H1 (cell line): ENCODE data around the gene PCNX1.

Source experiments
- CTCF ChIP-seq, 3 experiments: IDR thresholded peaks; 1 replicate in 2 of 3; 2 replicates in 1 of 3; pipeline versions ENCODE4 v1.5.1 to v1.6.1; 2011; ENCODE audit warnings: low read length in 3 of 3, mild to moderate bottlenecking in 3 of 3, inconsistent platforms in 2 of 3, low read depth in 1 of 3, moderate library complexity in 1 of 3; ENCODE audit not compliant: insufficient read depth in 1 of 3; ENCODE audit errors: control extremely low read depth in 1 of 3
- POLR2A ChIP-seq, 2 experiments: IDR thresholded peaks; 1 replicate in 1 of 2; 2 replicates in 1 of 2; pipeline ENCODE4 v1.6.1; 2011; ENCODE audit warnings: low read depth in 2 of 2, low read length in 2 of 2, mild to moderate bottlenecking in 2 of 2; ENCODE audit errors: control extremely low read depth in 1 of 2
- POLR2AphosphoS5 ChIP-seq: IDR thresholded peaks from 2 replicates; pipeline ENCODE4 v1.6.1; 2011; ENCODE audit warnings: low read depth, low read length
- RFX5 ChIP-seq: IDR thresholded peaks from 2 replicates; pipeline ENCODE4 v1.6.1; 2011; ENCODE audit warnings: low read depth, low read length, improper control_type of control experiment, borderline replicate concordance
- SIRT6 ChIP-seq: IDR thresholded peaks from one replicate; pipeline ENCODE4 v1.7.1; 2012; ENCODE audit warnings: low read length, inconsistent platforms
- SP4 ChIP-seq: IDR thresholded peaks from 2 replicates; pipeline ENCODE4 v1.6.1; 2012; ENCODE audit warnings: low read length, inconsistent platforms

GRCh38 chr14:71076462-71077092 is 169.3 kb downstream of the PCNX1 start:
- no peak for TF ChIP-seq POLR2AphosphoS5
- TF ChIP-seq CTCF (IDR thresholded peaks at IDR 0.05; ENCODE audit: control extremely low read depth in 1 of 3, insufficient read depth in 1 of 3, low read depth in 1 of 3, low read length in 3 of 3): no peak
- TF ChIP-seq POLR2A (IDR thresholded peaks at IDR 0.05; ENCODE audit: control extremely low read depth in 1 of 2, low read depth in 2 of 2, low read length in 2 of 2): no peak
- TF ChIP-seq RFX5: no peak
- no peak for TF ChIP-seq SIRT6
- no peak for TF ChIP-seq SP4
